B cell (primary cell): ENCODE data around the gene PLBD1. TPM values are rescaled to one million over a fixed set of nuclear protein-coding genes. Genes with fewer than 3 reads are reported as not detected.

ENCODE experiments used
- ATAC-seq: fragments of 200-7000 bp; cut with Tn5 transposase; one replicate; pipeline ENCODE4 v1.10.0; 2021; ENCODE audit warnings: low read depth, mild to moderate bottlenecking, moderate number of reproducible peaks, moderate library complexity
- CTCF ChIA-PET: fragments of 350-600 bp; sonication (Branson Sonifier 250); formaldehyde crosslinking; loops from one replicate; lab custom pipeline; 2021; ENCODE audit warnings: antibody characterized with exemption, inconsistent platforms; lab: Charles Lee
- POLR2A ChIA-PET: fragments of 350-600 bp; sonication (Branson Sonifier 250); formaldehyde crosslinking; loops from one replicate; lab custom pipeline; 2021; ENCODE audit warnings: antibody characterized with exemption; lab: Charles Lee
- DNase-seq: peaks from one replicate; pipeline ENCODE4 v3.0.0; 2013
- H2AFZ ChIP-seq: 2 replicates; pipeline ENCODE4 v1.6.1; 2012; ENCODE audit warnings: mild to moderate bottlenecking, low read depth, low read length; ENCODE audit not compliant: insufficient read depth, poor library complexity, severe bottlenecking
- H3K27ac ChIP-seq, 2 donors: 1 replicate in 1 of 2; 2 replicates in 1 of 2; pipeline ENCODE4 v1.5.1; 2012 to 2013; ENCODE audit warnings: low read length in 2 of 2, mild to moderate bottlenecking in 2 of 2, moderate library complexity in 1 of 2
- H3K27me3 ChIP-seq, 4 experiments: fragments of 200-600 bp in 1 of 4; sonication (generic) in 1 of 4; replicated peaks in 1 of 4; 1 replicate in 2 of 4; 2 replicates in 2 of 4; pipeline versions ENCODE4 v1.6.1 to v1.7.0; 2013 to 2016; ENCODE audit warnings: low read length in 3 of 4, mild to moderate bottlenecking in 2 of 4, mixed read lengths in 1 of 4, moderate library complexity in 1 of 4; ENCODE audit not compliant: insufficient read depth in 4 of 4, control insufficient read depth in 3 of 4; ENCODE audit errors: control extremely low read depth in 1 of 4
- H3K36me3 ChIP-seq, 2 experiments: replicated peaks in 1 of 2; 1 replicate in 1 of 2; 2 replicates in 1 of 2; pipeline versions ENCODE4 v1.6.1 to v1.7.1; 2013; ENCODE audit warnings: low read length in 1 of 2; ENCODE audit not compliant: insufficient read depth in 2 of 2, control insufficient read depth in 1 of 2; ENCODE audit errors: control extremely low read depth in 1 of 2, extremely low read depth in 1 of 2
- H3K4me1 ChIP-seq, 2 donors: fragments of 200-600 bp in 1 of 2; sonication (generic) in 1 of 2; 1 replicate in 1 of 2; 2 replicates in 1 of 2; pipeline versions ENCODE4 v1.5.1 to v1.6.1; 2013 to 2017; ENCODE audit warnings: low read length in 2 of 2; ENCODE audit not compliant: control insufficient read depth in 2 of 2, insufficient read depth in 2 of 2
- H3K4me2 ChIP-seq: replicated peaks from 2 replicates; pipeline ENCODE3; 2012; ENCODE audit warnings: mild to moderate bottlenecking, low read depth, low read length; ENCODE audit not compliant: poor library complexity, severe bottlenecking
- H3K4me3 ChIP-seq, 5 experiments: fragments of 200-600 bp in 1 of 5; sonication (generic) in 1 of 5; 1 replicate in 3 of 5; 2 replicates in 2 of 5; pipeline versions ENCODE4 v1.5.1 to v1.7.0; 2011 to 2016; ENCODE audit warnings: low read length in 4 of 5, mild to moderate bottlenecking in 4 of 5, low read depth in 2 of 5, control low read depth in 1 of 5, moderate library complexity in 1 of 5; ENCODE audit not compliant: insufficient read depth in 1 of 5; ENCODE audit errors: control extremely low read depth in 1 of 5, extremely low read depth in 1 of 5
- H3K79me2 ChIP-seq: fragments of 200-600 bp; sonication (generic); one replicate; pipeline ENCODE4 v1.6.0; 2016; ENCODE audit warnings: low read length; ENCODE audit not compliant: control insufficient read depth, insufficient read depth
- H3K9ac ChIP-seq: fragments of 200-600 bp; sonication (generic); 2 replicates; pipeline ENCODE4 v1.6.1; 2017; ENCODE audit warnings: mild to moderate bottlenecking, low read length, moderate library complexity
- H3K9me3 ChIP-seq, 3 donors: one replicate each; pipeline versions ENCODE4 v1.6.1 to v1.7.1; 2013; ENCODE audit warnings: low read length in 2 of 3; ENCODE audit not compliant: control insufficient read depth in 2 of 3, insufficient read depth in 1 of 3; ENCODE audit errors: control extremely low read depth in 1 of 3
- H4K20me1 ChIP-seq: 2 replicates; pipeline ENCODE4 v1.6.0; 2012; ENCODE audit warnings: mild to moderate bottlenecking, low read length; ENCODE audit not compliant: insufficient read depth, control insufficient read depth, poor library complexity, severe bottlenecking
- H3K27ac Mint-ChIP-seq: one replicate; pipeline ENCODE4 v1.8.0; 2021; ENCODE audit warnings: mixed read lengths
- H3K27me3 Mint-ChIP-seq: one replicate; pipeline ENCODE4 v1.8.0; 2021; ENCODE audit warnings: mixed read lengths
- H3K4me1 Mint-ChIP-seq: one replicate; pipeline ENCODE4 v1.8.0; 2021; ENCODE audit warnings: mixed read lengths
- H3K4me3 Mint-ChIP-seq: one replicate; pipeline ENCODE4 v1.8.0; 2021; ENCODE audit warnings: mixed read lengths
- H3K9me3 Mint-ChIP-seq: one replicate; pipeline ENCODE4 v1.8.0; 2022; ENCODE audit warnings: mixed read lengths; ENCODE audit not compliant: insufficient read depth
- CTCF ChIP-seq: fragments of 200-600 bp; IDR thresholded peaks from one replicate; pipeline ENCODE4 v1.8.0; 2022; ENCODE audit warnings: antibody characterized with exemption, mild to moderate bottlenecking
- EZH2 ChIP-seq: IDR thresholded peaks from 2 replicates; pipeline ENCODE4 v1.6.1; 2012; ENCODE audit warnings: borderline replicate concordance, low read depth, mild to moderate bottlenecking, moderate library complexity, low read length; ENCODE audit not compliant: insufficient read depth, poor library complexity, severe bottlenecking
- WGBS: methylation state at CpG from one replicate; pipeline ENCODE4 v1.1.5; 2013; ENCODE audit warnings: missing lambda C conversion rate; ENCODE audit not compliant: insufficient coverage; 5-methylcytosine and 5-hydroxymethylcytosine counted together
- intact Hi-C: fragments of 100-400 bp; cut with micrococcal nuclease; formaldehyde crosslinking; loops from one replicate; pipeline ENCODE4 v1.10.0; 2022
- polyA plus RNA-seq: library from polyadenylated mRNA; depleted of rRNA; stranded (reverse); fragments of >200 nt; gene quantifications from 2 replicates; pipeline ENCODE4 v1.2.3, GENCODE V29; 2012
- total RNA-seq, 2 donors: library from RNA; stranded (reverse); fragments of 120-200 nt in 1 of 2; gene quantifications; 1 replicate in 1 of 2; 2 replicates in 1 of 2; pipeline versions ENCODE4 v1.2.3 to v1.2.4, GENCODE V29; 2013 to 2022

PLBD1 gene
- total and polyA plus RNA-seq, 2 donors (not counting 1 experiment from before 2014, with no cell fraction given) = 1.1 to 1.6 TPM

GRCh38 chr12:14521822-14522221 is 45.9 kb downstream of the PLBD1 start:
- Histone ChIP-seq H3K4me3 (no peak overlapping the region), H3K79me2 (no peaks in the 10 kb centered on the region), H3K27me3 (no peaks in the 10 kb centered on the region), H3K36me3 (no peaks in the 10 kb centered on the region), H3K27ac (no peak overlapping the region), H3K9me3 (peaks cover 4 to 27% (median 20%) of the 10 kb centered on the region in 3 donors), H3K4me1 (no peaks in the 10 kb centered on the region), H4K20me1 (no peaks in the 10 kb centered on the region), H3K4me2 (no peak overlapping the region), H3K9ac (no peak overlapping the region), H2AFZ (no peak overlapping the region)
- intact Hi-C loops = no loop called here
- Mint-ChIP-seq H3K4me3 (no peak overlapping the region), H3K4me1 (no peaks in the 10 kb centered on the region), H3K9me3 (peaks cover 13% of the 10 kb centered on the region), H3K27ac (no peak overlapping the region), H3K27me3 (no peaks in the 10 kb centered on the region)
- ChIA-PET CTCF (interaction anchor here (0.9 kb wide), 1 partner anchor 97 kb away, joined by 3 read pairs; no protein-coding TSS in a partner anchor), POLR2A (no interaction called here)
- ATAC-seq (no peak), DNase-seq (no peak)
- TF ChIP-seq EZH2 = no peak
- no peak for TF ChIP-seq CTCF

- H3K27me3 ChIP-seq = no peaks in the 10 kb centered on the region
- H3K27ac ChIP-seq = no peak overlapping the region
- peaks cover 0 to 5% (median 0%) of the 10 kb centered on the region in 3 donors for H3K9me3 ChIP-seq
- ChIA-PET CTCF (interaction anchor here (0.5 to 5.8 kb wide), 8 partner anchors 15 to 277 kb away, joined by 3 to 35 read pairs (median 4); no protein-coding TSS in a partner anchor), POLR2A (no interaction called here)
- H4K20me1 ChIP-seq = no peaks in the 10 kb centered on the region
- H3K9ac ChIP-seq = no peak overlapping the region
- H3K36me3 ChIP-seq = no peaks in the 10 kb centered on the region
- H3K4me2 ChIP-seq = no peak overlapping the region
- ATAC-seq (no peak), DNase-seq (no peak)
- WGBS = no CpG with 5 or more reads among the region's 1 CpG
- H3K4me3 ChIP-seq = no peak overlapping the region
- H3K9me3 Mint-ChIP-seq = no peaks in the 10 kb centered on the region
- H3K27me3 Mint-ChIP-seq = no peaks in the 10 kb centered on the region
- H3K27ac Mint-ChIP-seq = no peak overlapping the region
- H3K4me3 Mint-ChIP-seq = no peak overlapping the region
- no peaks in the 10 kb centered on the region for H3K4me1 Mint-ChIP-seq
- TF ChIP-seq EZH2 = no peak
- no peak for TF ChIP-seq CTCF
- intact Hi-C loops = loop anchor here (1.0 to 2.0 kb wide), 3 partner anchors 104 to 202 kb away; no protein-coding TSS in a partner anchor
- H3K4me1 ChIP-seq = no peaks in the 10 kb centered on the region
- H3K79me2 ChIP-seq = no peaks in the 10 kb centered on the region
- H2AFZ ChIP-seq = no peak overlapping the region
These were observed 52.7 kb downstream of the PLBD1 start for GRCh38 chr12:14514946-14515345.
